PC-9 (cell line): ENCODE measurements around the gene KCNK4. TPM values are rescaled to one million over a fixed set of nuclear protein-coding genes. Genes with fewer than 3 reads are reported as not detected.

ENCODE experiments used
- BruUV-seq: library from RNA; stranded (reverse); fragments of 400-500 nt; replicated peaks from 2 replicates; lab custom pipeline; 2021; lab: Mats Ljungman, UMichigan
- CTCF ChIA-PET: fragments of 300-600 bp; sonication (Branson Sonifier 250); formaldehyde crosslinking; loops from one replicate; lab custom pipeline; 2022; ENCODE audit warnings: antibody characterized with exemption; lab: Charles Lee
- POLR2A ChIA-PET: fragments of 300-600 bp; sonication (Branson Sonifier 250); formaldehyde crosslinking; loops from one replicate; lab custom pipeline; 2022; ENCODE audit warnings: antibody characterized with exemption; ENCODE audit not compliant: unreplicated experiment; lab: Charles Lee
- DNase-seq, 2 experiments: peaks; one replicate each; pipeline versions ENCODE4 v3.0.0 to v3.0.0-alpha.2; 2015 to 2022; ENCODE audit warnings: mixed read lengths in 1 of 2
- H2AFZ ChIP-seq: fragments of 200-600 bp; sonication (generic); 2 replicates; pipeline ENCODE4 v1.8.1; 2017; ENCODE audit warnings: antibody characterized with exemption
- H3F3A ChIP-seq: fragments of 200-600 bp; sonication (generic); 2 replicates; pipeline ENCODE4 v1.8.1; 2017; ENCODE audit warnings: antibody characterized with exemption, mild to moderate bottlenecking, low read depth; ENCODE audit not compliant: insufficient read depth
- H3K27ac ChIP-seq: fragments of 200-600 bp; sonication (generic); 2 replicates; pipeline ENCODE4 v1.6.1; 2016; ENCODE audit warnings: mixed run types
- H3K27me3 ChIP-seq: fragments of 200-600 bp; sonication (generic); 2 replicates; pipeline ENCODE4 v1.6.1; 2016; ENCODE audit warnings: low read depth, mixed run types; ENCODE audit not compliant: insufficient read depth
- H3K36me3 ChIP-seq: fragments of 200-600 bp; sonication (generic); 2 replicates; pipeline ENCODE4 v1.6.1; 2016; ENCODE audit warnings: low read depth, mixed run types
- H3K4me1 ChIP-seq: fragments of 200-600 bp; sonication (generic); replicated peaks from 2 replicates; pipeline ENCODE4 v1.6.1; 2016; ENCODE audit warnings: mixed run types; ENCODE audit not compliant: insufficient read depth
- H3K4me2 ChIP-seq: fragments of 200-600 bp; sonication (generic); 2 replicates; pipeline ENCODE4 v1.6.1; 2017; ENCODE audit warnings: mixed run types
- H3K4me3 ChIP-seq: fragments of 200-600 bp; sonication (generic); 2 replicates; pipeline ENCODE4 v1.6.1; 2016; ENCODE audit warnings: mixed run types
- H3K79me2 ChIP-seq: fragments of 200-600 bp; sonication (generic); 2 replicates; pipeline ENCODE4 v1.6.1; 2017; ENCODE audit warnings: low read depth, mixed run types
- H3K9me2 ChIP-seq: fragments of 200-600 bp; sonication (generic); 2 replicates; pipeline ENCODE4 v1.8.1; 2017; ENCODE audit warnings: mild to moderate bottlenecking; ENCODE audit not compliant: insufficient read depth
- H3K9me3 ChIP-seq: fragments of 200-600 bp; sonication (generic); 2 replicates; pipeline ENCODE4 v1.8.1; 2016; ENCODE audit warnings: low read depth; ENCODE audit not compliant: insufficient read depth
- H4K20me1 ChIP-seq: fragments of 200-600 bp; sonication (generic); 2 replicates; pipeline ENCODE4 v1.8.1; 2017; ENCODE audit not compliant: insufficient read depth
- CTCF ChIP-seq: fragments of 200-600 bp; sonication (generic); conservative IDR thresholded peaks from 2 replicates; pipeline ENCODE4 v1.6.1; 2017; ENCODE audit warnings: mixed run types, antibody characterized with exemption, mild to moderate bottlenecking, moderate library complexity
- EZH2 ChIP-seq: fragments of 200-600 bp; sonication (generic); IDR thresholded peaks from 2 replicates; pipeline ENCODE4 v1.8.0; 2017; ENCODE audit warnings: antibody characterized with exemption, low read depth
- intact Hi-C: fragments of 100-400 bp; cut with micrococcal nuclease; formaldehyde crosslinking; loops from one replicate; pipeline ENCODE4 v1.10.0; 2022; ENCODE audit not compliant: unreplicated experiment
- total RNA-seq: library from RNA; stranded (reverse); gene quantifications from 2 replicates; pipeline ENCODE4 v1.2.3, GENCODE V29; 2021

KCNK4 gene
- total RNA-seq, 1 experiment from 2014 or later = 0.57 TPM

GRCh38 chr11:64252003-64252872, 38.9 kb upstream of the KCNK4 start:
- DNase-seq = peak in 1 of 2 experiments; percentile 76
- Histone ChIP-seq H3K4me1 (peaks cover 5% of the 10 kb centered on the region; the same call in 1 of the 2 replicates), H3K9me2 (no peaks in the 10 kb centered on the region), H3K79me2 (peaks cover 14% of the 10 kb centered on the region), H3K9me3 (no peaks in the 10 kb centered on the region), H3K4me3 (peak overlapping the region; percentile 88), H3K36me3 (0 out of 2 replicates have a peak, but pooled peaks cover 5% of the 10 kb centered on the region), H2AFZ (peak overlapping the region; percentile 80), H4K20me1 (peaks cover 9% of the 10 kb centered on the region; the same call in 1 of the 2 replicates), H3K4me2 (peak overlapping the region; percentile 99), H3F3A (peaks cover 41% of the 10 kb centered on the region), H3K27me3 (no peaks in the 10 kb centered on the region), H3K27ac (no peak overlapping the region)
- ChIA-PET POLR2A (interaction anchor here (0.5 to 0.7 kb wide), 6 partner anchors 15 to 29 kb away, joined by 3 to 11 read pairs (median 6); no protein-coding TSS in a partner anchor), CTCF (interaction anchor here (0.6 to 1.3 kb wide), 9 partner anchors 17 to 688 kb away, joined by 3 to 22 read pairs (median 4); no protein-coding TSS in a partner anchor)
- TSS peak; percentile 16 for BruUV-seq
- intact Hi-C loops = loop anchor here (1.0 kb wide), 2 partner anchors 48 to 49 kb away; no protein-coding TSS in a partner anchor
- no peak for TF ChIP-seq EZH2
- peak; percentile 61 for TF ChIP-seq CTCF

GRCh38 chr11:64253043-64253442, 38.1 kb upstream of the KCNK4 start:
- intact Hi-C loops = no loop called here
- no peak overlapping the region for H2AFZ ChIP-seq
- H3K4me1 ChIP-seq = no peaks in the 10 kb centered on the region; the same call in 1 of the 2 replicates
- CTCF ChIA-PET = interaction anchor here (0.6 to 1.3 kb wide), 2 partner anchors 48 to 50 kb away, joined by 9 to 22 read pairs; no protein-coding TSS in a partner anchor
- no peak overlapping the region for H3K27ac ChIP-seq
- TSS peak; percentile 1 for BruUV-seq
- peaks cover 34% of the 10 kb centered on the region for H3F3A ChIP-seq
- no peaks in the 10 kb centered on the region for H3K9me2 ChIP-seq
- H4K20me1 ChIP-seq = peaks cover 9% of the 10 kb centered on the region; the same call in 1 of the 2 replicates
- H3K79me2 ChIP-seq = peaks cover 14% of the 10 kb centered on the region
- POLR2A ChIA-PET = interaction anchor here (0.7 kb wide), 1 partner anchor 29 kb away, joined by 6 read pairs; no protein-coding TSS in a partner anchor
- no peaks in the 10 kb centered on the region for H3K9me3 ChIP-seq
- peak overlapping the region; percentile 88; the same call in 1 of the 2 replicates for H3K4me3 ChIP-seq
- peak overlapping the region; percentile 99; the same call in 1 of the 2 replicates for H3K4me2 ChIP-seq
- TF ChIP-seq CTCF = no peak
- H3K27me3 ChIP-seq = no peaks in the 10 kb centered on the region
- DNase-seq = no peak
- 0 out of 2 replicates have a peak, but pooled peaks cover 5% of the 10 kb centered on the region for H3K36me3 ChIP-seq

DNA sequence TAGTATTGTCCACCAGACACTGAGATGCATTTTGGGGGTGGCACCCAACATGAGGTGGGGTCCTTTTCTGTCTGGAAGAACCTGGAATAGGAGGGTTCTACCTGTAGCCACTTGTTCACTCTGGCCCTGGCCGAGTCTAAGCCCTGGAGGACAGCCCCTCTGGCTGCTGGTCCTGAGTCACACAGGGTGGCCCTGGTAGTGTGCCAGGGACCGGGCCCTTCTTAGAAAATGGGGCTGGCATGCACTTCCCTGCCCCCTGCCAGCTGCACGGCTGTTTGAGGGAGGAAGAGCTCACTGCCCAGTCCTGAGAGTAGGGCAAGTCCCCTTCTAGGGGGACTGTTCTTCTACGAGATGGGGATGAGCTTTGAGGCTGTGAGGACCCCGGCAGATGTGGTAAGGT, 37.6 kb upstream of the KCNK4 start:
- Histone ChIP-seq H3K27me3 (no peaks in the 10 kb centered on the region), H3F3A (peaks cover 30% of the 10 kb centered on the region), H3K36me3 (0 out of 2 replicates have a peak, but pooled peaks cover 5% of the 10 kb centered on the region), H3K9me3 (no peaks in the 10 kb centered on the region), H3K79me2 (peaks cover 14% of the 10 kb centered on the region), H2AFZ (no peak overlapping the region), H4K20me1 (peaks cover 9% of the 10 kb centered on the region; the same call in 1 of the 2 replicates), H3K4me1 (no peaks in the 10 kb centered on the region; the same call in 1 of the 2 replicates), H3K4me2 (no peak overlapping the region), H3K27ac (no peak overlapping the region), H3K9me2 (no peaks in the 10 kb centered on the region), H3K4me3 (no peak overlapping the region)
- DNase-seq = no peak
- POLR2A ChIA-PET = no interaction called here
- intact Hi-C loops = no loop called here
- CTCF ChIA-PET = interaction anchor here (0.6 to 0.7 kb wide), 2 partner anchors 406 to 1481 kb away, joined by 3 read pairs; no protein-coding TSS in a partner anchor
- BruUV-seq = no TSS peak
- TF ChIP-seq CTCF = no peak
- TF ChIP-seq EZH2 = no peak
